ENCODE data around the gene CTNND2. TPM values are rescaled to one million over a fixed set of nuclear protein-coding genes. Genes with fewer than 3 reads are reported as not detected.

CTNND2 gene
- polyA plus RNA-seq, 1 donor from 2014 or later: 67.0 TPM

GRCh38 chr5:11527652-11528349 is 376.4 kb downstream of the CTNND2 start:
- Histone ChIP-seq H2AFZ (ENCODE audit: low read depth, low read length) (no peak overlapping the region), H3K27me3 (ENCODE audit: insufficient read depth, low read depth, low read length) (no peaks in the 10 kb centered on the region), H4K20me1 (ENCODE audit: insufficient read depth) (no peaks in the 10 kb centered on the region), H3K4me3 (ENCODE audit: low read length) (no peak overlapping the region), H3K79me2 (replicated peaks; ENCODE audit: insufficient read depth, low read length) (no peaks in the 10 kb centered on the region), H3K9me2 (ENCODE audit: insufficient read depth, low read length) (no peaks in the 10 kb centered on the region), H3K9ac (ENCODE audit: low read length) (no peak overlapping the region), H3F3A (ENCODE audit: insufficient read depth, low read length, poor library complexity, severe bottlenecking) (no peaks in the 10 kb centered on the region), H3K36me3 (ENCODE audit: insufficient read depth, low read length) (no peaks in the 10 kb centered on the region), H3K27ac (ENCODE audit: low read length) (peak overlapping the region; percentile 32), H3K4me2 (ENCODE audit: low read length) (no peak overlapping the region), H3K9me3 (ENCODE audit: low read length) (no peaks in the 10 kb centered on the region)
- TF ChIP-seq EP300 (conservative IDR thresholded peaks at IDR 0.05; ENCODE audit: poor library complexity, severe bottlenecking) (peak; percentile 56), TAF1 (IDR thresholded peaks at IDR 0.05; ENCODE audit: low read depth) (no peak)

- Histone ChIP-seq H3K9me3 (ENCODE audit: low read length) (no peaks in the 10 kb centered on the region), H3K4me2 (ENCODE audit: low read length) (peak overlapping the region; percentile 26), H3K27me3 (ENCODE audit: insufficient read depth, low read depth, low read length) (no peaks in the 10 kb centered on the region), H3K4me3 (ENCODE audit: low read length) (no peak overlapping the region), H3K36me3 (ENCODE audit: insufficient read depth, low read length) (no peaks in the 10 kb centered on the region), H3K79me2 (replicated peaks; ENCODE audit: insufficient read depth, low read length) (no peaks in the 10 kb centered on the region), H3K9ac (ENCODE audit: low read length) (no peak overlapping the region), H3F3A (ENCODE audit: insufficient read depth, low read length, poor library complexity, severe bottlenecking) (no peaks in the 10 kb centered on the region), H3K27ac (ENCODE audit: low read length) (no peak overlapping the region), H3K9me2 (ENCODE audit: insufficient read depth, low read length) (no peaks in the 10 kb centered on the region), H4K20me1 (ENCODE audit: insufficient read depth) (no peaks in the 10 kb centered on the region), H2AFZ (ENCODE audit: low read depth, low read length) (no peak overlapping the region)
- TF ChIP-seq MXI1 (conservative IDR thresholded peaks at IDR 0.05; ENCODE audit: poor library complexity, severe bottlenecking) (no peak), EP300 (conservative IDR thresholded peaks at IDR 0.05; ENCODE audit: poor library complexity, severe bottlenecking) (no peak), SMC3 (conservative IDR thresholded peaks at IDR 0.05; ENCODE audit: poor library complexity) (no peak), POLR2AphosphoS5 (IDR thresholded peaks at IDR 0.05) (no peak), RAD21 (conservative IDR thresholded peaks at IDR 0.05) (no peak), TAF1 (IDR thresholded peaks at IDR 0.05; ENCODE audit: low read depth) (no peak), REST (IDR thresholded peaks at IDR 0.05; ENCODE audit: borderline replicate concordance) (no peak)
Measured at GRCh38 chr5:11525020-11525419, 379.2 kb downstream of the CTNND2 start.

GRCh38 chr5:11524188-11524587 is 380.1 kb downstream of the CTNND2 start:
- Histone ChIP-seq H3K36me3 (ENCODE audit: insufficient read depth, low read length) (no peaks in the 10 kb centered on the region), H3F3A (ENCODE audit: insufficient read depth, low read length, poor library complexity, severe bottlenecking) (no peaks in the 10 kb centered on the region), H3K27me3 (ENCODE audit: insufficient read depth, low read depth, low read length) (no peaks in the 10 kb centered on the region), H3K4me2 (ENCODE audit: low read length) (no peak overlapping the region), H3K9me2 (ENCODE audit: insufficient read depth, low read length) (no peaks in the 10 kb centered on the region), H3K4me3 (ENCODE audit: low read length) (no peak overlapping the region), H3K27ac (ENCODE audit: low read length) (no peak overlapping the region), H3K9ac (ENCODE audit: low read length) (no peak overlapping the region), H4K20me1 (ENCODE audit: insufficient read depth) (no peaks in the 10 kb centered on the region), H2AFZ (ENCODE audit: low read depth, low read length) (no peak overlapping the region), H3K9me3 (ENCODE audit: low read length) (no peaks in the 10 kb centered on the region), H3K79me2 (replicated peaks; ENCODE audit: insufficient read depth, low read length) (no peaks in the 10 kb centered on the region)
- no peak for TF ChIP-seq CTCF (IDR thresholded peaks at IDR 0.05; ENCODE audit: poor library complexity, severe bottlenecking)
- TF ChIP-seq MXI1 (conservative IDR thresholded peaks at IDR 0.05; ENCODE audit: poor library complexity, severe bottlenecking): no peak
- no peak for TF ChIP-seq REST (IDR thresholded peaks at IDR 0.05; ENCODE audit: borderline replicate concordance)
- TF ChIP-seq SMC3 (conservative IDR thresholded peaks at IDR 0.05; ENCODE audit: poor library complexity): no peak
- no peak for TF ChIP-seq EZH2 (IDR thresholded peaks at IDR 0.05; ENCODE audit: borderline replicate concordance, insufficient read depth, low read length, poor library complexity, severe bottlenecking)
- TF ChIP-seq RAD21 (conservative IDR thresholded peaks at IDR 0.05): no peak
- TF ChIP-seq POLR2AphosphoS5 (IDR thresholded peaks at IDR 0.05): no peak
